Measurements from ENCODE around the gene FBXL7. TPM values are rescaled to one million over a fixed set of nuclear protein-coding genes. Genes with fewer than 3 reads are reported as not detected.
A peak's percentile ranks its signal among the peaks of the same experiment; 100 is the strongest.

The FBXL7 gene
- total and polyA plus RNA-seq, 2 experiments from 2014 or later, result 4.5 to 15.2 TPM

DNA sequence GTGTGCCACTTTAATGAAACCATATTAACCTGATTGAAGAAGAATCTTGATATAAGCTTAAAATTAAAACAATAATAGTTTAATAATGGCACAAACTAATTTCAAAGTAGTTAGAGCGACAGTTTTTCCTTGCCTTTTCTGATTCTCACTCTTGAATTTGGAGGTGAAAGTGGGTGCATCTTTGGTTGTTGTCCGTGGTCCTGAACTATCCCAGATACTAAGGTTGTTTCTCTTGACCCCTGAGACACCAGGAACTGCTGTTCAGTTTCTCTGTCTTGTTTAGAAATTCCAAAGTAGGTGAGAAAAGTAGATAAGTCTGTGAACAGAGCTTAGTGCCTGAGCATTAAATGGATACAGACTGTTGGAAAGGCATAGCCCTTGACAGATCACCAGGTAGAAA lies 274.7 kb downstream of the FBXL7 start:
- H3F3A ChIP-seq (replicated peaks; ENCODE audit: low read depth), result no peaks in the 10 kb centered on the region
- H3K79me2 ChIP-seq (replicated peaks; ENCODE audit: insufficient read depth), result peaks cover 3% of the 10 kb centered on the region
- H3K4me1 ChIP-seq (ENCODE audit: insufficient read depth), result no peaks in the 10 kb centered on the region
- TF ChIP-seq JUNB (IDR thresholded peaks at IDR 0.05; ENCODE audit: unreplicated experiment) (no peak), EZH2 (IDR thresholded peaks at IDR 0.05; ENCODE audit: low read depth, unreplicated experiment) (no peak), ETS1 (IDR thresholded peaks at IDR 0.05) (no peak), POLR2AphosphoS5 (IDR thresholded peaks at IDR 0.05; ENCODE audit: low read depth) (no peak), REST (IDR thresholded peaks at IDR 0.05; ENCODE audit: unreplicated experiment) (peak; percentile 79), EZH2phosphoT487 (IDR thresholded peaks at IDR 0.05; ENCODE audit: unreplicated experiment) (no peak), STAT1 (IDR thresholded peaks at IDR 0.05; ENCODE audit: unreplicated experiment) (no peak)
- TF ChIP-seq, protein P1, sequence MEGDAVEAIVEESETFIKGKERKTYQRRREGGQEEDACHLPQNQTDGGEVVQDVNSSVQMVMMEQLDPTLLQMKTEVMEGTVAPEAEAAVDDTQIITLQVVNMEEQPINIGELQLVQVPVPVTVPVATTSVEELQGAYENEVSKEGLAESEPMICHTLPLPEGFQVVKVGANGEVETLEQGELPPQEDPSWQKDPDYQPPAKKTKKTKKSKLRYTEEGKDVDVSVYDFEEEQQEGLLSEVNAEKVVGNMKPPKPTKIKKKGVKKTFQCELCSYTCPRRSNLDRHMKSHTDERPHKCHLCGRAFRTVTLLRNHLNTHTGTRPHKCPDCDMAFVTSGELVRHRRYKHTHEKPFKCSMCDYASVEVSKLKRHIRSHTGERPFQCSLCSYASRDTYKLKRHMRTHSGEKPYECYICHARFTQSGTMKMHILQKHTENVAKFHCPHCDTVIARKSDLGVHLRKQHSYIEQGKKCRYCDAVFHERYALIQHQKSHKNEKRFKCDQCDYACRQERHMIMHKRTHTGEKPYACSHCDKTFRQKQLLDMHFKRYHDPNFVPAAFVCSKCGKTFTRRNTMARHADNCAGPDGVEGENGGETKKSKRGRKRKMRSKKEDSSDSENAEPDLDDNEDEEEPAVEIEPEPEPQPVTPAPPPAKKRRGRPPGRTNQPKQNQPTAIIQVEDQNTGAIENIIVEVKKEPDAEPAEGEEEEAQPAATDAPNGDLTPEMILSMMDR (conservative IDR thresholded peaks at IDR 0.05; ENCODE audit: low read depth in 2 of 2), result no peak
- TF ChIP-seq, protein P2, sequence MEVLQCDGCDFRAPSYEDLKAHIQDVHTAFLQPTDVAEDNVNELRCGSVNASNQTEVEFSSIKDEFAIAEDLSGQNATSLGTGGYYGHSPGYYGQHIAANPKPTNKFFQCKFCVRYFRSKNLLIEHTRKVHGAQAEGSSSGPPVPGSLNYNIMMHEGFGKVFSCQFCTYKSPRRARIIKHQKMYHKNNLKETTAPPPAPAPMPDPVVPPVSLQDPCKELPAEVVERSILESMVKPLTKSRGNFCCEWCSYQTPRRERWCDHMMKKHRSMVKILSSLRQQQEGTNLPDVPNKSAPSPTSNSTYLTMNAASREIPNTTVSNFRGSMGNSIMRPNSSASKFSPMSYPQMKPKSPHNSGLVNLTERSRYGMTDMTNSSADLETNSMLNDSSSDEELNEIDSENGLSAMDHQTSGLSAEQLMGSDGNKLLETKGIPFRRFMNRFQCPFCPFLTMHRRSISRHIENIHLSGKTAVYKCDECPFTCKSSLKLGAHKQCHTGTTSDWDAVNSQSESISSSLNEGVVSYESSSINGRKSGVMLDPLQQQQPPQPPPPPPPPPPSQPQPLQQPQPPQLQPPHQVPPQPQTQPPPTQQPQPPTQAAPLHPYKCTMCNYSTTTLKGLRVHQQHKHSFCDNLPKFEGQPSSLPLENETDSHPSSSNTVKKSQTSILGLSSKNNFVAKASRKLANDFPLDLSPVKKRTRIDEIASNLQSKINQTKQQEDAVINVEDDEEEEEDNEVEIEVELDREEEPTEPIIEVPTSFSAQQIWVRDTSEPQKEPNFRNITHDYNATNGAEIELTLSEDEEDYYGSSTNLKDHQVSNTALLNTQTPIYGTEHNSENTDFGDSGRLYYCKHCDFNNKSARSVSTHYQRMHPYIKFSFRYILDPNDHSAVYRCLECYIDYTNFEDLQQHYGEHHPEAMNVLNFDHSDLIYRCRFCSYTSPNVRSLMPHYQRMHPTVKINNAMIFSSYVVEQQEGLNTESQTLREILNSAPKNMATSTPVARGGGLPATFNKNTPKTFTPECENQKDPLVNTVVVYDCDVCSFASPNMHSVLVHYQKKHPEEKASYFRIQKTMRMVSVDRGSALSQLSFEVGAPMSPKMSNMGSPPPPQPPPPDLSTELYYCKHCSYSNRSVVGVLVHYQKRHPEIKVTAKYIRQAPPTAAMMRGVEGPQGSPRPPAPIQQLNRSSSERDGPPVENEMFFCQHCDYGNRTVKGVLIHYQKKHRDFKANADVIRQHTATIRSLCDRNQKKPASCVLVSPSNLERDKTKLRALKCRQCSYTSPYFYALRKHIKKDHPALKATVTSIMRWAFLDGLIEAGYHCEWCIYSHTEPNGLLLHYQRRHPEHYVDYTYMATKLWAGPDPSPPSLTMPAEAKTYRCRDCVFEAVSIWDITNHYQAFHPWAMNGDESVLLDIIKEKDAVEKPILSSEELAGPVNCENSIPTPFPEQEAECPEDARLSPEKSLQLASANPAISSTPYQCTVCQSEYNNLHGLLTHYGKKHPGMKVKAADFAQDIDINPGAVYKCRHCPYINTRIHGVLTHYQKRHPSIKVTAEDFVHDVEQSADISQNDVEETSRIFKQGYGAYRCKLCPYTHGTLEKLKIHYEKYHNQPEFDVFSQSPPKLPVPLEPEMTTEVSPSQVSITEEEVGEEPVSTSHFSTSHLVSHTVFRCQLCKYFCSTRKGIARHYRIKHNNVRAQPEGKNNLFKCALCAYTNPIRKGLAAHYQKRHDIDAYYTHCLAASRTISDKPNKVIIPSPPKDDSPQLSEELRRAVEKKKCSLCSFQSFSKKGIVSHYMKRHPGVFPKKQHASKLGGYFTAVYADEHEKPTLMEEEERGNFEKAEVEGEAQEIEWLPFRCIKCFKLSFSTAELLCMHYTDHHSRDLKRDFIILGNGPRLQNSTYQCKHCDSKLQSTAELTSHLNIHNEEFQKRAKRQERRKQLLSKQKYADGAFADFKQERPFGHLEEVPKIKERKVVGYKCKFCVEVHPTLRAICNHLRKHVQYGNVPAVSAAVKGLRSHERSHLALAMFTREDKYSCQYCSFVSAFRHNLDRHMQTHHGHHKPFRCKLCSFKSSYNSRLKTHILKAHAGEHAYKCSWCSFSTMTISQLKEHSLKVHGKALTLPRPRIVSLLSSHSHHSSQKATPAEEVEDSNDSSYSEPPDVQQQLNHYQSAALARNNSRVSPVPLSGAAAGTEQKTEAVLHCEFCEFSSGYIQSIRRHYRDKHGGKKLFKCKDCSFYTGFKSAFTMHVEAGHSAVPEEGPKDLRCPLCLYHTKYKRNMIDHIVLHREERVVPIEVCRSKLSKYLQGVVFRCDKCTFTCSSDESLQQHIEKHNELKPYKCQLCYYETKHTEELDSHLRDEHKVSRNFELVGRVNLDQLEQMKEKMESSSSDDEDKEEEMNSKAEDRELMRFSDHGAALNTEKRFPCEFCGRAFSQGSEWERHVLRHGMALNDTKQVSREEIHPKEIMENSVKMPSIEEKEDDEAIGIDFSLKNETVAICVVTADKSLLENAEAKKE (CRISPR knock-in tag; IDR thresholded peaks at IDR 0.05), result no peak
- H3K9me2 ChIP-seq (ENCODE audit: insufficient read depth), result peaks cover 7% of the 10 kb centered on the region; the same call in 1 of the 2 replicates
- ATAC-seq (no peak), DNase-seq (ENCODE audit: low spot score) (peak; percentile 48)
- H3K27ac ChIP-seq (ENCODE audit: low read depth), result no peak overlapping the region
- no peaks in the 10 kb centered on the region for H3K27me3 ChIP-seq (ENCODE audit: insufficient read depth)
- no peak overlapping the region for H3K4me3 Mint-ChIP-seq
- H3K36me3 ChIP-seq (ENCODE audit: insufficient read depth), result no peaks in the 10 kb centered on the region
- H2AFZ ChIP-seq, result no peak overlapping the region
- H3K4me1 Mint-ChIP-seq, result no peaks in the 10 kb centered on the region
- H3K4me2 ChIP-seq, result no peak overlapping the region
- H3K27ac Mint-ChIP-seq, result no peak overlapping the region
- no peaks in the 10 kb centered on the region for H3K27me3 Mint-ChIP-seq (ENCODE audit: insufficient read depth, low read depth, poor library complexity)
- H3K4me3 ChIP-seq, result no peak overlapping the region
- no peaks in the 10 kb centered on the region for H3K36me3 Mint-ChIP-seq (ENCODE audit: low read depth)
- no peaks in the 10 kb centered on the region for H3K9me3 Mint-ChIP-seq
- H4K20me1 ChIP-seq (replicated peaks; ENCODE audit: insufficient read depth), result peaks cover 8% of the 10 kb centered on the region; the same call in 1 of the 2 replicates
